Fibroblast of lung (primary cell): ENCODE measurements around the gene SP7. TPM values are rescaled to one million over a fixed set of nuclear protein-coding genes. Genes with fewer than 3 reads are reported as not detected.
A peak's percentile ranks its signal among the peaks of the same experiment; 100 is the strongest.

Experiments used
- DNase-seq, 2 donors: peaks; one replicate each; pipeline versions ENCODE4 v3.0.0 to v3.0.0-alpha.2; 2010; ENCODE audit warnings: low read depth in 2 of 2
- H2AFZ ChIP-seq: 2 replicates; pipeline ENCODE4 v1.5.1; 2012; ENCODE audit warnings: low read length, control low read depth, inconsistent platforms
- H3K27ac ChIP-seq: 2 replicates; pipeline ENCODE4 v1.5.1; 2011; ENCODE audit warnings: low read length, control low read depth; ENCODE audit not compliant: insufficient read depth
- H3K27me3 ChIP-seq: 2 replicates; pipeline ENCODE4 v1.5.1; 2011; ENCODE audit warnings: mild to moderate bottlenecking, low read length; ENCODE audit not compliant: control insufficient read depth, insufficient read depth
- H3K36me3 ChIP-seq: 2 replicates; pipeline ENCODE4 v1.5.1; 2011; ENCODE audit warnings: low read length; ENCODE audit not compliant: control insufficient read depth, insufficient read depth
- H3K4me1 ChIP-seq: 2 replicates; pipeline ENCODE4 v1.5.1; 2011; ENCODE audit warnings: low read length; ENCODE audit not compliant: control insufficient read depth, insufficient read depth; ENCODE audit errors: extremely low read depth
- H3K4me2 ChIP-seq: 2 replicates; pipeline ENCODE4 v1.5.1; 2011; ENCODE audit warnings: low read length, control low read depth; ENCODE audit not compliant: insufficient read depth; ENCODE audit errors: extremely low read depth
- H3K4me3 ChIP-seq, 4 experiments: fragments of 200-600 bp in 1 of 4; sonication (generic) in 1 of 4; replicated peaks in 1 of 4; 2 replicates each; pipeline ENCODE4 v1.5.1; 2011 to 2016; ENCODE audit warnings: low read length in 4 of 4, low read depth in 3 of 4, mild to moderate bottlenecking in 3 of 4, control low read depth in 2 of 4, inconsistent platforms in 1 of 4, mixed read lengths in 1 of 4; ENCODE audit not compliant: insufficient read depth in 1 of 4; ENCODE audit errors: control extremely low read depth in 1 of 4
- H3K79me2 ChIP-seq: 2 replicates; pipeline ENCODE4 v1.5.1; 2012; ENCODE audit warnings: mild to moderate bottlenecking, low read length, inconsistent platforms; ENCODE audit not compliant: control insufficient read depth, insufficient read depth
- H3K9ac ChIP-seq: 2 replicates; pipeline ENCODE4 v1.5.1; 2011; ENCODE audit warnings: mild to moderate bottlenecking, low read length, control low read depth; ENCODE audit not compliant: insufficient read depth
- H3K9me3 ChIP-seq: 2 replicates; pipeline ENCODE4 v1.5.1; 2012; ENCODE audit warnings: low read depth, low read length; ENCODE audit not compliant: control insufficient read depth, insufficient read depth
- H4K20me1 ChIP-seq: 2 replicates; pipeline ENCODE4 v1.5.1; 2011; ENCODE audit warnings: low read length; ENCODE audit not compliant: control insufficient read depth, insufficient read depth; ENCODE audit errors: extremely low read depth
- CTCF ChIP-seq, 2 donors: IDR thresholded peaks in 1 of 2; conservative IDR thresholded peaks in 1 of 2; 1 replicate in 1 of 2; 2 replicates in 1 of 2; pipeline ENCODE4 v1.5.1; 2011 to 2012; ENCODE audit warnings: low read length in 2 of 2, control low read depth in 1 of 2, inconsistent platforms in 1 of 2, low read depth in 1 of 2, mild to moderate bottlenecking in 1 of 2
- EZH2 ChIP-seq: IDR thresholded peaks from 2 replicates; pipeline ENCODE4 v1.5.1; 2012; ENCODE audit warnings: low read length, control low read depth, mild to moderate bottlenecking; ENCODE audit errors: missing control alignments
- polyA plus RNA-seq, 2 donors: library from polyadenylated mRNA; depleted of rRNA in 1 of 2; stranded (reverse) in 1 of 2; unstranded in 1 of 2; fragments of >200 nt; gene quantifications; 2 replicates each; pipeline ENCODE4 v1.2.1, GENCODE V29; 2011 to 2012; ENCODE audit warnings: missing spikeins in 1 of 2
- total RNA-seq: library from RNA; depleted of rRNA; stranded (reverse); fragments of >200 nt; gene quantifications from 2 replicates; pipeline ENCODE4 v1.2.1, GENCODE V29; 2014

The SP7 gene
- total and polyA plus RNA-seq, 2 donors (not counting 1 experiment from before 2014, with no cell fraction given), result not detected

DNA sequence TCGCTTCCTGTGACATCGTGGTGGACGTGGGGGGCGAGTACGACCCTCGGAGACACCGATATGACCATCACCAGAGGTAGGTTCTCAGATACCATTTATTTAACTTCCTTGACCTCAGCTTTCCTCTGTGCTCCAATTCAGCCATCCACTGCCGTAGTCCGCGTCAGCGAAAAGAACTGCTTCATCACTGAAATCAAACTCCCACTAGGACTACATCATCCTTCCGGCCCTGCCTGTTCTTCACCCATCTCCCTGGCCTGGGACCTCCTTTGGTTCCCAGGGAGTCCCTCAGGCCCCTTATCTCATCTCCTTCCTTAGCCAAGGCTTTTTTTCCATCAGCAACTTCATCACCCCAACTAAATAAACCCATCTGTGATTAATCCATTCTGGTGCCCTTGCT, 36.0 kb downstream of the SP7 start:
- Histone ChIP-seq H4K20me1 (no peaks in the 10 kb centered on the region), H3K9me3 (no peaks in the 10 kb centered on the region), H3K4me3 (peak overlapping the region; percentile 36 to 88 (median 77)), H3K27me3 (no peaks in the 10 kb centered on the region), H3K79me2 (peaks cover 45% of the 10 kb centered on the region), H3K4me1 (peaks cover 17% of the 10 kb centered on the region), H2AFZ (peak overlapping the region; percentile 7), H3K27ac (peak overlapping the region; percentile 95), H3K9ac (peak overlapping the region; percentile 86), H3K4me2 (peak overlapping the region; percentile 87), H3K36me3 (peaks cover 4% of the 10 kb centered on the region)
- DNase-seq, result peak; percentile 32 to 63
- TF ChIP-seq CTCF (conservative IDR thresholded peaks at IDR 0.05 in 1 of 2, IDR thresholded peaks at IDR 0.05 in 1 of 2; ENCODE audit: low read depth in 1 of 2, low read length in 2 of 2) (no peak), EZH2 (no peak)

GRCh38 chr12:53299454-53300180, 36.5 kb downstream of the SP7 start, which contains the start of gene MYG1:
TSS of gene MYG1 (plus strand) at chr12:53299695. CDS start at chr12:53299738, 43 bp downstream.
- Histone ChIP-seq H3K9me3 (no peaks in the 10 kb centered on the region), H3K4me1 (peaks cover 20% of the 10 kb centered on the region), H3K4me2 (peak within 1 kb of the TSS; percentile 87), H3K27ac (peak within 1 kb of the TSS; percentile 95), H3K4me3 (peak within 1 kb of the TSS; percentile 36 to 88 (median 77)), H3K36me3 (peaks cover 4% of the 10 kb centered on the region), H3K27me3 (no peaks in the 10 kb centered on the region), H3K79me2 (peaks cover 45% of the 10 kb centered on the region), H4K20me1 (no peaks in the 10 kb centered on the region), H3K9ac (peak within 1 kb of the TSS; percentile 86), H2AFZ (peak within 1 kb of the TSS; percentile 7)
- DNase-seq, result peak; percentile 88 to 93
- TF ChIP-seq EZH2, result no peak
- peak; percentile 22 to 36 for TF ChIP-seq CTCF (conservative IDR thresholded peaks at IDR 0.05 in 1 of 2, IDR thresholded peaks at IDR 0.05 in 1 of 2; ENCODE audit: low read depth in 1 of 2, low read length in 2 of 2)

GRCh38 chr12:53299101-53299453, 37.1 kb downstream of the SP7 start:
- Histone ChIP-seq H3K4me3 (peak overlapping the region in 3 of 4 experiments; percentile 36 to 88 (median 78)), H2AFZ (no peak overlapping the region), H3K9me3 (no peaks in the 10 kb centered on the region), H3K27ac (peak overlapping the region; percentile 95), H3K9ac (peak overlapping the region; percentile 86), H3K4me1 (peaks cover 20% of the 10 kb centered on the region), H3K36me3 (peaks cover 4% of the 10 kb centered on the region), H3K27me3 (no peaks in the 10 kb centered on the region), H3K79me2 (peaks cover 45% of the 10 kb centered on the region), H4K20me1 (no peaks in the 10 kb centered on the region), H3K4me2 (peak overlapping the region; percentile 87)
- peak; percentile 76 to 82 for DNase-seq
- TF ChIP-seq CTCF (conservative IDR thresholded peaks at IDR 0.05 in 1 of 2, IDR thresholded peaks at IDR 0.05 in 1 of 2; ENCODE audit: low read depth in 1 of 2, low read length in 2 of 2) (no peak), EZH2 (no peak)
